NCI-H1417 (cell line): ENCODE measurements around the gene SPATA12.

Experiments
- DNase-seq, 3 experiments: peaks; one replicate each; lab custom pipeline; 2025; lab: John Stamatoyannopoulos, UW

Gene SPATA12

GRCh38 chr3:57116501-57116900 lies 56.0 kb downstream of the SPATA12 start:
- no peak for DNase-seq

- DNase-seq: no peak
Observed at GRCh38 chr3:57118254-57118653, 57.8 kb downstream of the SPATA12 start.

- no peak for DNase-seq
Observed at GRCh38 chr3:57120040-57120439, 59.6 kb downstream of the SPATA12 start.

GRCh38 chr3:57120451-57121174 lies 60.1 kb downstream of the SPATA12 start:
- DNase-seq: no peak
